PC-3 (cell line): ENCODE results near the gene CA6.

Source experiments
- CTCF ChIP-seq: fragments of 300-600 bp; sonication (generic); conservative IDR thresholded peaks from 2 replicates; pipeline ENCODE4 v1.5.1; 2017; ENCODE audit warnings: antibody characterized with exemption, low read depth, mild to moderate bottlenecking, low read length
- EZH2 ChIP-seq: fragments of 300-600 bp; sonication (generic); IDR thresholded peaks from one replicate; pipeline ENCODE4 v1.6.1; 2017; ENCODE audit warnings: antibody characterized with exemption, mild to moderate bottlenecking, low read length; ENCODE audit not compliant: unreplicated experiment
- EZH2phosphoT487 ChIP-seq: fragments of 300-600 bp; sonication (generic); IDR thresholded peaks from 2 replicates; pipeline ENCODE4 v1.6.1; 2018; ENCODE audit warnings: mild to moderate bottlenecking, antibody characterized with exemption, low read length, borderline replicate concordance

GRCh38 chr1:8925960-8926359 is 19.7 kb upstream of the CA6 start:
- no peak for TF ChIP-seq CTCF
- TF ChIP-seq EZH2, result no peak
- TF ChIP-seq EZH2phosphoT487, result no peak
